GM12874 (cell line): ENCODE results near the gene ADARB2.

Experiments used
- CTCF ChIP-seq: IDR thresholded peaks from 2 replicates; pipeline ENCODE4 v1.5.1; 2011; ENCODE audit warnings: low read depth, mild to moderate bottlenecking, control low read depth, low read length, moderate library complexity; ENCODE audit not compliant: insufficient read depth

Gene ADARB2

DNA sequence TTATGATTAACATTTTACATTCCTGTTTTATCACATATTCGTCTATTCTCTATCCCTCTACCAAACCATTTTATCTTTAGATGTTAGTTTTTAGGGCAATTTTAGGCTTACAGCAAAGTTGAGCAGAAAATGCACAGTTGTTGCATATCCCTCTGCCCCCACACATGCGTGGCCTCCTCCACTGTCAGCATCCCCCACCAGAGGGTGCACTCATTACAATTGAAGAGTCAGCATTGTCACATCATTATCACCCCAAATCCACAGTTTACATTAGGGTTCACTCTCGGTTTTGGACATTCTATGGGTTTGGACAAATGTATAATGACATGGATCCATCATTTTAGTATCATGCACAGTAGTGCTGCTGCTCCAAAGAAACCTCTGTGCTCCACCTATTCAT lies 594.7 kb downstream of the ADARB2 start:
- peak; percentile 21; the same call in 1 of the 2 replicates for TF ChIP-seq CTCF

- TF ChIP-seq CTCF: no peak
Observed at GRCh38 chr10:1141701-1142100, 595.6 kb downstream of the ADARB2 start.

DNA sequence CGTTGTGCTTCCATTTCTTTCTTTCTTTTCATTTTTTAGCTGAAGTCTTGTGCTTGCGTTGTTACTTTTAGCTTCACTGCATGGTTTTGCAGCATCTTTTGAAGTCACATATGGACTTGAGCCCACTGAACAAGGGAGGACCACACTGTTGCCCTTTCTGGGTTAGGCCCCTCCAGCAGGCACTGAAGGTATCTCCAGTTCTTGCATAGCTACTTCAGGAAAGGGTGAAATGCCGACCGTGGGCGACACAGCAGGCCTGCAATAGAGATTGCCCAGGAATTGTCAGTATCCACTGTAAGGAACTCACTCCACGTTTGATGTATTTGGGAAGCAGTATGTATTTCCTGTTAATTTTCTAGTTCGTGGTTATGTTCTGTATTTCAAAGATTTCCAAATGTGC lies 596.1 kb downstream of the ADARB2 start:
- no peak for TF ChIP-seq CTCF

DNA sequence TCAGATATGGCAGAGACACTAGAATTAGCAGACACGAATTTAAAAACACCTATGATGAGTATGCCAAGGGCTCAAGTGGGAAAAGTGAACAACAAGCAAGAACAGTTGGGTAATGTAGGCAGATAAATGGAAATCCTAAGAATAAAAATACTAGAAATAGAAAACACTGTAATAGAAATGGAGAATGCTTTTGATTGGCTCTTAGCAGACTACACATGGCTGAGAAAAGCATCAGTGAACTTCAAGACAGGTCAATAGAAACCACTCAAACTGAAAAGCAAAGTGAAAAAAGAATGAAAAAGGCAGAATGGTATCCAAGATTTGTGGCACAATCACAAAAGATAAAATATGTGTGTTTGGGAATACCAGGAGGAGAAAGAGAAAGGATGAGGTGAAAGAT lies 598.8 kb downstream of the ADARB2 start:
- no peak for TF ChIP-seq CTCF

GRCh38 chr10:1137499-1138163 lies 599.7 kb downstream of the ADARB2 start:
- no peak for TF ChIP-seq CTCF

GRCh38 chr10:1136268-1136667 lies 601.1 kb downstream of the ADARB2 start:
- no peak for TF ChIP-seq CTCF

- TF ChIP-seq CTCF: no peak
Observed at GRCh38 chr10:1134156-1134555, 603.2 kb downstream of the ADARB2 start.
